ENCODE measurements around the gene HIVEP3. TPM values are rescaled to one million over a fixed set of nuclear protein-coding genes. Genes with fewer than 3 reads are reported as not detected.

Gene HIVEP3
- total RNA-seq, 1 experiment from 2014 or later, result 3.1 TPM

DNA sequence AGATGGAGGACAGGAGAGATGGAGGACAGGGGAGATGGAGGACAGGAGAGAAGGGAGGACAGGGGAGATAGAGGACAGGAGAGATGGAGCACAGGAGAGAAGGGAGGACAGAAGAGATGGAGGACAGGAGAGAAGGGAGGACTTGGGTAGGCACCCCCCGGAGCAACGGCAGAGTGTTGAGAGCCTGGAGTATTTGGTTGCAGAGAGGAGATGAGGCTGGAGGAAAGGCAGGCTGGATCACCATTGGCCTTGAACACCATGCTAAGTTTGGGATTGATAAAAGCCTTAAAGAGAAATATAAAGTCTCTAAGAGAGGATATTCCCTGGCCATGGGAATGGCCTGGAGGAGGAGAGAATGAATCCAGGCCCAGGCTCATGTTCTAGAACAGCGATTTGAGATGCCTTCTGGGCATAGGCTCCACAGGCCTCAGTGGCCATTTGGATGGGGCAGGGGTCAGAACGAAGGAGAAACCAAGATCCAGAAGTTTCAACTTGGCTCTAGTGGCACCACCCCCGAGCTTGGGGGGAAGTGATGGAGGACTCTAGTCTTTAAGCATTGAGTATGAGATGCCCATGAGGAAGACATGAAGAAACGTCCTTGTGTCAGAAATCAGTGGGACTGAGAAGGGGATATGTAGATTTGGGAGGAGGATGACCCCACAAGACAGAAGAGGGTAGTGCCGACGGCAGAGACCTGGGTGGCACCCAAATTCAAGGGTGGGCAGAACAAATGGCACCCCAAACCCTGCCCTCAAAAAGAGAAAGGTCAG, 386.3 kb downstream of the HIVEP3 start:
- Histone ChIP-seq H3K27me3 (replicated peaks; ENCODE audit: insufficient read depth, low read depth, low read length, poor library complexity) (no peaks in the 10 kb centered on the region), H3K9me3 (ENCODE audit: low read depth, low read length, poor library complexity, severe bottlenecking) (no peaks in the 10 kb centered on the region), H3K4me3 (ENCODE audit: low read depth, low read length, poor library complexity, severe bottlenecking) (no peak overlapping the region), H3K27ac (ENCODE audit: low read depth, low read length, poor library complexity, severe bottlenecking) (no peak overlapping the region), H3K4me1 (ENCODE audit: insufficient read depth, low read length, poor library complexity, severe bottlenecking) (no peaks in the 10 kb centered on the region), H3K36me3 (ENCODE audit: insufficient read depth, low read length, poor library complexity, severe bottlenecking) (no peaks in the 10 kb centered on the region)
- BruUV-seq (replicated peaks), result no TSS peak
- ChIA-PET POLR2A (ENCODE audit: low non-redundant PET) (no interaction called here), CTCF (no interaction called here)
- TF ChIP-seq, protein P1, sequence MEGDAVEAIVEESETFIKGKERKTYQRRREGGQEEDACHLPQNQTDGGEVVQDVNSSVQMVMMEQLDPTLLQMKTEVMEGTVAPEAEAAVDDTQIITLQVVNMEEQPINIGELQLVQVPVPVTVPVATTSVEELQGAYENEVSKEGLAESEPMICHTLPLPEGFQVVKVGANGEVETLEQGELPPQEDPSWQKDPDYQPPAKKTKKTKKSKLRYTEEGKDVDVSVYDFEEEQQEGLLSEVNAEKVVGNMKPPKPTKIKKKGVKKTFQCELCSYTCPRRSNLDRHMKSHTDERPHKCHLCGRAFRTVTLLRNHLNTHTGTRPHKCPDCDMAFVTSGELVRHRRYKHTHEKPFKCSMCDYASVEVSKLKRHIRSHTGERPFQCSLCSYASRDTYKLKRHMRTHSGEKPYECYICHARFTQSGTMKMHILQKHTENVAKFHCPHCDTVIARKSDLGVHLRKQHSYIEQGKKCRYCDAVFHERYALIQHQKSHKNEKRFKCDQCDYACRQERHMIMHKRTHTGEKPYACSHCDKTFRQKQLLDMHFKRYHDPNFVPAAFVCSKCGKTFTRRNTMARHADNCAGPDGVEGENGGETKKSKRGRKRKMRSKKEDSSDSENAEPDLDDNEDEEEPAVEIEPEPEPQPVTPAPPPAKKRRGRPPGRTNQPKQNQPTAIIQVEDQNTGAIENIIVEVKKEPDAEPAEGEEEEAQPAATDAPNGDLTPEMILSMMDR (conservative IDR thresholded peaks at IDR 0.05; ENCODE audit: low read depth, low read length), result no peak
- no peak for TF ChIP-seq EZH2 (IDR thresholded peaks at IDR 0.05; ENCODE audit: borderline replicate concordance, low read depth, low read length, poor library complexity, severe bottlenecking)
- DNase-seq (ENCODE audit: low spot score), result no peak
- intact Hi-C loops (cut with micrococcal nuclease; ENCODE audit: unreplicated experiment), result no loop called here

DNA sequence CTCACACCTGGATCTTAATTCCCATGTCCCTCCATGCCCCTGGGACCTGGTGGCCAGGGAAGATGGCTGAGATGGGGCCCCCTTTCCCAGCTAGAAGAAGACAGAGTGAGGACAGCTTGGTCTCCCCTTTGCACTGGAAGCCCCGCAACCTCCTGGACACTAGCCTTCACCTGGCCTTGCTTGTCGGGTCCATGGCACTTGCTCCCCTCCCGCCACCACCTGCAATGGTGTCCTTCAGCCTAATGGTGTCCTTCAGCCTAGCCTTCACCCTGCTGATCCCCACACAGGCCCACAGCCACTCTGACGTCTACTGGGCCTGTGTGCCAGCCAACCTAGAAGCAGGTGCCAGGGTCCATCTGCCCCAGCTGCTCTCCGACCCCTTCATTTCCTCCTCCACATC, 388.3 kb downstream of the HIVEP3 start:
- no peaks in the 10 kb centered on the region for H3K36me3 ChIP-seq (ENCODE audit: insufficient read depth, low read length, poor library complexity, severe bottlenecking)
- no peaks in the 10 kb centered on the region for H3K27me3 ChIP-seq (replicated peaks; ENCODE audit: insufficient read depth, low read depth, low read length, poor library complexity)
- intact Hi-C loops (cut with micrococcal nuclease; ENCODE audit: unreplicated experiment), result no loop called here
- H3K4me3 ChIP-seq (ENCODE audit: low read depth, low read length, poor library complexity, severe bottlenecking), result no peak overlapping the region
- ChIA-PET POLR2A (ENCODE audit: low non-redundant PET) (no interaction called here), CTCF (no interaction called here)
- H3K27ac ChIP-seq (ENCODE audit: low read depth, low read length, poor library complexity, severe bottlenecking), result no peak overlapping the region
- H3K4me1 ChIP-seq (ENCODE audit: insufficient read depth, low read length, poor library complexity, severe bottlenecking), result no peaks in the 10 kb centered on the region
- no peaks in the 10 kb centered on the region for H3K9me3 ChIP-seq (ENCODE audit: low read depth, low read length, poor library complexity, severe bottlenecking)
- BruUV-seq (replicated peaks), result no TSS peak
- no peak for DNase-seq (ENCODE audit: low spot score)
- TF ChIP-seq EZH2 (IDR thresholded peaks at IDR 0.05; ENCODE audit: borderline replicate concordance, low read depth, low read length, poor library complexity, severe bottlenecking), result no peak
- TF ChIP-seq, protein P1 (conservative IDR thresholded peaks at IDR 0.05; ENCODE audit: low read depth, low read length), result no peak

DNA sequence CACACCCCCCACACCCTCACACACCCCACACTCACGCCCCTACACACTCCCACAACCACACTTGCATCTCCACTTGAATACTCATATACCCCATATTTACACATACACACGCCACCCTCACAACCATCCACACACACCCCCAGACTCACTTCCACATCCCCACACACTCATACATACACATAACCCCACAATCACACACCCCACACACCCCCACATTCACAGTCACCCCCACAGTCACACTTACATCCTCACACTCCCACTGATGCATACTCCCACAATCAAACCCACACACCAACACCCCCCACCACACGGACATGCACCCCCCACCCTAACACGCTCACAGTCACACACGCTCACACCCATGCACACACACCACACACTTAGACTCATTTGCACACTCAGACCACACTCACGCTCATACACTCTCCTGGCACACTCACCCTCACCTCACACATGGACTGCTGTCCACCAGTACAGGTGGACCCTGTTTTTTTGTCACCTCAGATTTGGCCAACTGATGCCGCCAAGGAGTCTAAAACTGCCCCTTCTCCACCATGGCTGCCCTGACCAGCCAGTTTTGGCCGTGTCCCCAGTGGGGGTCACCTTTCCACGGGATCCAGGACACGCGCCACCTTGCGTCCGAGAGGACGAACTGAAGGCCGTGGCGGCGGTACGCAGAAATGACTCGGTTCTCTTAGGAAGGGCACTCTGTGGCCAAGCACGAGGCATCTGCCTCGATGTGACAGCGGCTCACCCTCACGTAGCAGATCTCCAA, 388.9 kb downstream of the HIVEP3 start:
- TF ChIP-seq, protein P1 (conservative IDR thresholded peaks at IDR 0.05; ENCODE audit: low read depth, low read length), result no peak
- TF ChIP-seq EZH2 (IDR thresholded peaks at IDR 0.05; ENCODE audit: borderline replicate concordance, low read depth, low read length, poor library complexity, severe bottlenecking), result no peak
- H3K9me3 ChIP-seq (ENCODE audit: low read depth, low read length, poor library complexity, severe bottlenecking), result no peaks in the 10 kb centered on the region
- no peaks in the 10 kb centered on the region for H3K4me1 ChIP-seq (ENCODE audit: insufficient read depth, low read length, poor library complexity, severe bottlenecking)
- CTCF ChIA-PET, result no interaction called here
- H3K4me3 ChIP-seq (ENCODE audit: low read depth, low read length, poor library complexity, severe bottlenecking), result no peak overlapping the region
- no peaks in the 10 kb centered on the region for H3K36me3 ChIP-seq (ENCODE audit: insufficient read depth, low read length, poor library complexity, severe bottlenecking)
- BruUV-seq (replicated peaks), result no TSS peak
- intact Hi-C loops (cut with micrococcal nuclease; ENCODE audit: unreplicated experiment), result no loop called here
- no peak overlapping the region for H3K27ac ChIP-seq (ENCODE audit: low read depth, low read length, poor library complexity, severe bottlenecking)
- no peak for DNase-seq (ENCODE audit: low spot score)
- POLR2A ChIA-PET (ENCODE audit: low non-redundant PET), result no interaction called here
- no peaks in the 10 kb centered on the region for H3K27me3 ChIP-seq (replicated peaks; ENCODE audit: insufficient read depth, low read depth, low read length, poor library complexity)
